Left kidney (tissue), 2 donors: ENCODE results near the gene SLC2A9. TPM values are rescaled to one million over a fixed set of nuclear protein-coding genes. Genes with fewer than 3 reads are reported as not detected.

Experiments used
- DNase-seq: peaks from one replicate; pipeline ENCODE4 v3.0.0-alpha.2; 2013
- polyA plus RNA-seq: library from polyadenylated mRNA; unstranded; fragments of 120-200 nt; gene quantifications from one replicate; pipeline ENCODE4 v1.2.1, GENCODE V29; 2013; ENCODE audit not compliant: insufficient read length

The SLC2A9 gene
- polyA plus RNA-seq, 1 donor: 10.3 TPM

DNA sequence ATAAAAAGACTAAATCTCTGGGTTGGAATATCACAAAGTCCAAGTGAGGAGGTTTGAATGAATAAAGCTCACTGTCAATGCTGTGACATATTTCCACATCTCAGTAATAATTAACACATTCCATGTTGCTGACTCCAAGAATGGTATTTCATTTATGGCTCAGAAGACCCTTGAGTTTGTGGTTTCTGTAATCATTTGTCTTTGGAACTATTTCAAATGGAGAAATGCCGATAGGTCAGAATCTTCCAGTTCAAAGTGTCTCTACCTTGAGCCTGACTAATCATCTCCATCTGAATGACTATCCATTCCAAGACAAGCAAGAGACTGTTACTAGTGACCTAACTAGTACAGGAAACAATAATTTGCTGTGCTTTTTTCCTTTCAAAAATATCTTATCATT is 24.2 kb upstream of the SLC2A9 start:
- DNase-seq: no peak

DNA sequence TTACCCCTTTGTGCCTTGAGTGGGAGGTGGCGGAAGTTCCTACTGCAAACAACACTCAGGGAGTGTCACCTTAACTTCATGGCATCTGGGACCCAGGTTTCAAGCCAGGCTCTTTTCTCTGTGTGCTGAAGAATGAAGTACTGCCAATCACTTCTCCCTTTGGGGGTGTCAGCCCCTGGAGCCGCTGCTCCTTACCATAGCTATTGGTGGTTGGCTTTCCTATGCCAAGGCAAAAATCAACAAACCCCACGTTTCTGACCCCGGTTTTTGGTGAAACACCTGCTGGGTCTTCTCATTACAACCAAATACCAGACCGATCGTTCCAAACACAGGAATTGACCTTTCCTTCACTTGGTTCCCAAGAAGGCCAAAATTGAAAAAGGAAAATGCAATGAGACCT is 19.7 kb upstream of the SLC2A9 start:
- no peak for DNase-seq

- no peak for DNase-seq
These were observed 19.0 kb upstream of the SLC2A9 start for GRCh38 chr4:10040049-10040892.

GRCh38 chr4:10036807-10037342 is 15.6 kb upstream of the SLC2A9 start:
- no peak for DNase-seq

DNA sequence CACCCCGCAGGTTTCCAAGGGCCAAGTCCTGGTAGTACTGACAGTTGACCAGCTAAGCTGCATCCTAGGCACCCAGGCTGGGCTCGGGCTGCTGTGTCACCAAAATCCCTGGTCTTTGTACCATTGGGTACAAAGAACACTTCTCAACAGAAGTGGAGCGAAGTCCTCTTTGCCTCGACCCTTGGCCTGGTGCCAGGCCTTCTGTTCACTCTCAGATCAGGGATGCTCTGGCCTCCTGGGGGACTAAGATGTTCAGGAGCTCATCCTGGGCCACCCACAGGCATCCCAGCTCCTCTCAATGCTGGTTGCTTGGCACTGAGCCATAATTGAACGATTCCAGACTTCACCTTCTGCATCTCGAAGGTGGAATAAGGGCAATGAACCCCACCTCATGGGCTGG is 13.8 kb upstream of the SLC2A9 start:
- no peak for DNase-seq

- DNase-seq: no peak
These were observed 13.4 kb upstream of the SLC2A9 start for GRCh38 chr4:10034612-10035104.

DNA sequence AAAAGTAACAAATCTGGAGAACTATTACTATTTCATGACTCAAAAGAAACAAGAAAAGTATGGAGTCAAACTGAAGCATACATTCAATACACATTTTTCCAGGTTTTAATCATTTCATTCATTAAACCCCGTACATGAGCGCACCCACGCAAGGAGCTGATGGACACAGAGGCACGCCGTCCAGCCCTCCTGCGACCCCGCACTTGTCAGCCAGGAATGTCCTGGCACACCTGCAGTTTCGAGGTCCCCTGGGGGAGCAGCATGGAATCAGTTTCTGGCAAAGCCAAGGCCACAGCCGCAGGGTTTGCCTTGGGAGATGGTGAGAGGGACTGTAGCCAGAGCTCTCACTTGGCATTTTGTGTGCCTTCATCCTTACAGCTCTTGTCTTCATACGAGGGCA is 12.8 kb upstream of the SLC2A9 start:
- DNase-seq: no peak

DNA sequence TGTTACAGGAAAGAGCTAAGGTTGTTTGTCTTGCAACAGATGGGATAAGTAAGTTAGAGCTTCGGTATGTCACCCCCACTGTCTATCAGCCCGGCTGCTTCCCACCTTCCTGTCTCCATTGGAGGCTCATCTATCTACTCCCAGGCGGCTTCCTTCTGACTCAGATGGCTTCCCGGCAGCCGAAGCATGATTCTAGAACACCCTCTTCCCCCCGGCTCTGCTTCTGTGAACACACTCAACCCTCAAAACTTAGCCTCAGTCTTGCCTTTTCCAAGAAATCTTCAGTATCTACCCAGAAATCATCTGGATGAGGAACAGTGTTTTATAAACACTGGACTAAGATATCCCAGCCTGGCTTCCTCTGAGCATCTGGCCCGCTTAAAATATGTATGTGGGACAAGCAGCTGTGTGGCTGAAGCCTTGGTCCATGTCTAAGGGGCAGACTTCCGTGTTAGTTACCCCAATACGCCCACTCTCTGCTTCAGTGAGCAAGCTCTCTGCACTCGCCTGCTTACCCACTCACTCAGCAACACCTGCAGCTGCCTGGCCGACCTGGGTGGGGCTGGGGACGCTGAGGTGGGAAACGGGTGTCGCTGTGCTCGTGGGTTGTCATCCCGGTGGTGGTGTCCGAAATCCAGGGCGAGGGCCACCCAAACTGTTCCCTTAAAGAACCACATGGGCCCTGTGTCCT is 12.0 kb upstream of the SLC2A9 start:
- no peak for DNase-seq

DNA sequence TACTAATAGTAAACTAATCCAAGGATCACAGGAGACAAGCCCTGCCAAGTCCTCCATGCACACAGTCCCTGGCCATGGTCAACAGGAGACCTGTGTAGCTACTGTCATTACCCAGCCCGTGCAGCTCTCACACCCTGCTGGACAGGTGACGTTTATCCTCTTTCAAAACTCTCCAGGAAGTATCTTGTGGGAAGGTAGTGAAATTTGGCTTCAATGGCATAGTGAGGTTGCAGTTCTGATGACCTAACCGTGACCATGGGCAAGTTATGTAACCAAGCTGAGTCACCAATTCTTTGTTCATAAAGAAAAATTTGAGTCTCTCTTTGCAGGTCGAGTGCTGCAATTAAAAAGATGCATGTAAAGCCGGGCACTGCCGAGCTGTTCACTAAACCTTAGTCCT is 11.3 kb upstream of the SLC2A9 start:
- DNase-seq: no peak

GRCh38 chr4:10031668-10032590 is 10.6 kb upstream of the SLC2A9 start:
- no peak for DNase-seq

GRCh38 chr4:10030972-10031667 is 9.8 kb upstream of the SLC2A9 start:
- DNase-seq: no peak

DNA sequence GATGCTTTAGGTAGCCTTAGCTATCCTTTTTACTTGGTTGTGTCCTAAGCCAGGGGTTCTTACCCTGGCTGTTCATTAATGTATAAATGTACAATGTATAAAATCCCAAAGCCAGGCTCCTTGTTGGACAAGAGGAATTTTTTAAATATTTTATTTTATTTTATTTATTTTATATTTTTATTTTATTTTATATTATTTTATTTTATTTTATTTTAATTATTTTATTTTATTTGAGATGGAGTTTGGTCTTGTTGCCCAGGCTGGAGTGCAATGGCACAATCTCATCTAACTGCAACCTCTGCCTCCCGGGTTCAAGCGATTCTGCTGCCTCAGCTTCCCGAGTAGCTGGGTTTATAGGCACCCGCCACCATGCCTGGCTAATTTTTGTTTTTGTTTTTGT is 8.1 kb upstream of the SLC2A9 start:
- DNase-seq: no peak

GRCh38 chr4:10028910-10029309 is 7.6 kb upstream of the SLC2A9 start:
- no peak for DNase-seq

DNA sequence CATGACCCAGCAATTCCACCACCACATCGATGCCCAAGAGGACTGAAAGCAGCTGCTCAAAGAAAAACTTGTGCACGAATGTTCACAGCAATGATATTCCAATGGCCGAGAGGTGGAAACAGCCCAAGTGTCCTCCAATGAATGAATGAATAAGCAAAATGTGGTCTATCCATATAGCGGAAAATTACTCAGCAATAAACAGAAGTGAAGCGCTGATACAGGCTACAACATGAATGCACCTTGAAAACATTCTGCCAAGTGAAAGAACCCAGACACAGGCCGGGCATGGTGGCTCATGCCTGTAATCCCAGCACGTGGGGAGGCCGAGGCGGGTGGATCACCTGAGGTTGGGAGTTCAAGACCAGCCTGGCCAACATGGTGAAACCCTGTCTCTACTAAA is 5.2 kb upstream of the SLC2A9 start:
- no peak for DNase-seq

DNA sequence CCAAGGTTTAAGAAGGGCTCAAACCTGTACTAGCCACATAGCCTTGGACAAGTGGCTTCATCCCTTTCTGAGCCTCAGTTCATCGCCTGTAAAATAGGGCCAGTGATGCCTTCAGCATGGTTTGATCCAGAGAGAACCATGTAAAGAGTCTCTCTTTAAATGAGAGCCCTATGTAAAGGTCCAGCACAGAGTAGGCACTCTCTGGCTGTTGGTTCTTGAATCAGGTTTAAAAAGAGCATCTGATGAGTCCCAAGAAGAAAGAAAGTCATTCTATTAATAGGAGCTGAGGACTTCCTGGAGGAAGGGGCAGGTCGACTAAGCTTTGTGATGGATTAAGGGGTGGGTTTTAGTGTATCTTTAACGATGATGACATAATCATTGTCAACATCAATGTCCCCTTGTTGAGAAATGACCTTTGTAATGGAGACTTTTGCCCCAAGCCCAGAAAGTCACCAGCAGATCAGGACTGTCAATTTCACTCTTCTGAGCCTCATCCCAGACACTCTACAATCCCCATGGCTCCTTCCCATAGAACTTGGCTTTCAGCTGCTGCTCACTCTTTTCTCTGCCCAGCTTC is 4.0 kb upstream of the SLC2A9 start:
- DNase-seq: no peak

DNA sequence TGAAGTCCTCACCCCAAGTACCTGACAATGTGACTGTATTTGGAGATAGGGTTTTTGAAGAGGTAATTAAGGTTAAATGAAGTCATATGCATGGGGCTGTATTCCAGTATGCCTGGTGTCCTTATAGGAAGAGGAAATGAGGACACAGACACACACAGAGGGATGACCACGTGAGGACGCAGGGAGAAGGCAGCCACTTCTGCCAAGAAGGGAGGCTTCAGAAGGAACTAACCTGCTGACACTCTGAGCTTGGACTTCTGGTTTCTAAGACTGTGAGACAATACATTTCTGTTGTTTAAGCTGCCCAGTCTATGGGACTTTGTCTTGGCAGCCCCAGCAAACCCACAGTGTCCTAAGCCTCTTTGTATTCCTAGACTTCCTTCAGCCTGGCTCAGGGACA is 3.0 kb upstream of the SLC2A9 start:
- DNase-seq: no peak

GRCh38 chr4:10023806-10024205 is 2.5 kb upstream of the SLC2A9 start:
- no peak for DNase-seq

DNA sequence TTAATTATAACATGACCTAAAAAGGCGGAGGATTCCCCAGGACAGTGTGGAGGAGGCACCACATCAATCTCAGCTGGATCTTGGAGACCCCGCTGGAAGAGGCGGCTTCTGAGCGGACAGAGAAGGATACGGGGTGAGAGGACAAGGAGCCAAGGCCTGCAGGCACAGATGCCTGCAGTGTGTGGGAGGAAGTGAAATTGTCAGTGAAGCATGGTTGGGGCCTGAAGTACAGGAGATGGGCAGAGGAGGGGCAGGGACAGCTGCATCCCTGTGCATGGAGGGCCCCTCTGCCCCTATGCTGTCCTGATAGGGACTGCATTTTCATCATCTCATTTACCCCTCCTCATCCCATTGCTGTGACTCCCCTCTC is 1.7 kb upstream of the SLC2A9 start:
- no peak for DNase-seq

GRCh38 chr4:10022346-10023049 is 1.2 kb upstream of the SLC2A9 start:
- no peak for DNase-seq

DNA sequence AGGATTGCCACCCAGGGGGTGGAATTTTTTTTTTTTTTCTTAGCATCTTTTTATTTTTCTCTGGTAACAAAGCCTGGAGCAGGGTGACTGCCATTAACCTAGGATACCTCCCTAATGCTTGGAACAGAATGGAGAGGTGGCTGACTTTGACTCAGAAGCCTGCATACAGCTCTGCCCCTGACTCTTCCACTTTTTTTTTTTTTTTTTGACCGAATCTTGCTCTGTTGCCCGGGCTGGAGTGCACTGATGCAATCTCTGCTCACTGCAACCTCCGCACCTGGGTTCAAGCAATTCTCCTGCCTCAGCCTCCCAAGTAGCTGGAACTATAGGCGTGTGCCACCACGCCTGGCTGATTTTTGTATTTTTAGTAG is 341 bp upstream of the SLC2A9 start:
- DNase-seq: no peak

DNA sequence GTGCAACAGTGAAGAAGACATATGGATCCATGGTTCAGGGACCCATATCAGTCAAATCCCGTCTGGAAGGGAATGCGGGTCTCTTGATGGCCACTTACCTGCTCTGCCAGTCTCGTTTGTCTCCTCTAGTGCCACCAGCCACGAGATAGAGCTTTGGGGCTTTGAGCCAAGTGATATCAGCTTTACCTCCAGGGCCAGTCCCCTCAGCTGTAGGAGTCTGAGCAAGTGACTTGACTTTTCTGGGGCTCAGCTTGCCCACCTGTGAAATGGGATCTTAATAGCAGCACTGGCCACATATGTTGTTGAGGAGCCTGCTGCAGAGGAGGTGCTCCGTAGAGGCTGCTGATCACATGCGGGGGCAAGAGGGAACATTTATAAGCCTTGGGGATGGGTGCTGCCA is 1.2 kb downstream of the SLC2A9 start:
- DNase-seq: no peak
